ENCODE data around the gene TEX29.

TEX29 gene

DNA sequence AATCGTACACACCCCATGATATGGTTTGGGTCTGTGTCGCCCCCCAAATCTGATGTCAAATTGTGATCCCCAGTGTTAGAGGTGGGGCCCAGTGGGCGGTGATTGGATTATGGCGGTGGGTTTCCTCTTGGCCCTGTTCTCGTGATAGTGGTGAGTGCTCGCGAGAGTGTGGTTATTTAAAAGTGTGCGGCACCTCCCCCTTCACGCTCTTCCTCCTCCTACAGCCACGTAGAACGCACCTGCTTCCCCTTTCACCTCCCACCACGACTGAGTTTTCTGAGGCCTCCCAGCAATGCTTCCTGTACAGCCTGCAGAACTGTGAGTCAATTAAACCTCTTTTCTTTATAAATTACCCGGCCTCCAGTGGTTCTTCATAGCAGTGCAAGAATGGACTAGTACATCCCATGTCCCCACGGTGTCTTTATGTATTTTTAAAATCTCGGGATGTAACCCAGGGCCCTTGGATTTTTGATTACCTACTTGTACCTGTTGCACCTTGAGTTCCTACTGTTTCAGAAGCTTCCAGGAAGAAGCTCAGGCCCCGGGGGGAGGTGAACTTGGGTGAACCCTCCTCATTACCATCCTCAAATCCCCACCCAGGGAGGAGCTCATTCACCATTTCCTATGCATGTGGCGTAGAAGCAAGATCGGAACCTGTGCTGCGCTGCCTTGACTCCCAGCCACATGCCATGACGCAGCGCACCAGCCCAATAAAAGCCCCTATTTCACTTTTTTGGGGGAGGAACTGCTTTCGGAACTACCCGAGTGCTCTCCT, 52.4 kb downstream of the TEX29 start:
- DNase-seq, result no peak

DNA sequence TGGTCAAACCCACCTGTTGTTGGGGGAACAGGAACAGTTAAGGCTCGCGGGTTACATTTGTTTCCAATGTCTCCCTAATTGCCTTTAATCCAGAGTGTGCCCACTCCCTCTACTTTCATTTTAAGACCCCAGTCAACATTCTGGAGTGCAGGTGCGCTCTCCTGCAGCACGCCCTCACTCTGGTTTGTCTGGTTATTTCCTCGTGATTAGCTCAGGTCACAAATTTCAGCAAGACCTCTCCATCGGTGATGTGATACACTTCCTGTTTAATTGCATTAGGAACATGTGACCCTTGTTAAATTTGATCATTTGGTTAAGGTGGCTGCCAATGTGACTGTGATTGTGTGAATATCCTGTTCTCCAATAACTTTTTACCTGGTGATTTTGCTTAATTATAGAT, 53.0 kb downstream of the TEX29 start:
- no peak for DNase-seq

DNA sequence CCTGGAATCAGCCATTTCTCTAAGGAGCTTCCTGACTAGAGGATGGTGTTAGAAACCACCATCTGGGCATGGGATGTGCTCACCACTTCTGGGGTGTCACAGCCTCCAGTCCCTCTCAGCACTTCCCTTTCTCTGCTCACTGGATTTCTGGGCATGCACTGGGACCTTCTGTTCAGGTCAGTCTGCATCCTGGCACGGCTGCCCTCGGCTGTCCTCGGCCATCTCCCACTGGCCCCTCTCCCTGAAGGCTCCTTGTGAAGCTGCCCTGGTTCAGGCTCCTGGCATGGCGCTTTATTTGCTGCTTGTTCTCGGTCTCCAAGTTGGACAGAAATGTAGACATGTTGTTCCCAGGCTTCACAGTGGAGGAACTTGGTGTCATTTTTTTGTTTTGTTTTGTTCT, 60.0 kb downstream of the TEX29 start:
- DNase-seq, result no peak

DNA sequence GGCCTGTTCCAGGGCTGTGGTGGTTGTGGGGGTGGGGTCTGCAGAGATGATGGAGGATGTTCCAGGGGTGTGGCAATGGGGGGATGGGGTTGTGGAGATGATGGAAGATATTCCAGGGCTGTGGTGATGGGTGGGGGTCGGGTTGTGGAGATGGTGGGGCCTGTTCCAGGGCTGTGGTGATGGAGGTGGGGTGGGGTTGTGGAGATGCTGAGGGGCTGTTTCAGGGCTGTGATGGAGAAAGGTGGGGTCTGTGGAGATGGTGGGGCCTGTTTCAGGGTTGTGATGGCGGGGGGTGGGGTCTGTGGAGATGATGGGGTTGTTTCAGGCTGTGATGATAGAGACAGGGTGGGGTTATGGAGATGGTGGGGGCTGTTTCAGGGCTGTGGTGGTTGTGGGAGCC, 62.0 kb downstream of the TEX29 start:
- no peak for DNase-seq

DNA sequence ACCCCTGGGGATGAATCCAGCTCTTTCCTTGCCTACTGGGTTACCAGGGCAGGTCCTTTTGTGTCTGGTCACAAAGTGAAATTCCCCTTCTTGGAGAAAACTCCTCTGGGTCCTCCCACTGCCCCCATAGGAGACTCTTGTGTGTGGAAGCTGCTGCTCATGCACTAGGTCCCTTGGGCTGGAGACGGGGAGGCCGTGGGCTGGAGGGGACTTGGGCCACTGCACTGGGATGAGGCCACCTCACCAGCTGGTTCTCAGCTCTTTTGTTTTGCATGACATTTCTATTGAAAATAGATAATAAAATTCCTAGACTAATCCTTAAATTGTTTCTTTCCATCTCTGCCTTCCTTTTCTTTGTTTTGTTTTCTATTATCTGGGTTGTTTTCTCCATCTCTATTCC, 62.4 kb downstream of the TEX29 start:
- DNase-seq, result no peak

DNA sequence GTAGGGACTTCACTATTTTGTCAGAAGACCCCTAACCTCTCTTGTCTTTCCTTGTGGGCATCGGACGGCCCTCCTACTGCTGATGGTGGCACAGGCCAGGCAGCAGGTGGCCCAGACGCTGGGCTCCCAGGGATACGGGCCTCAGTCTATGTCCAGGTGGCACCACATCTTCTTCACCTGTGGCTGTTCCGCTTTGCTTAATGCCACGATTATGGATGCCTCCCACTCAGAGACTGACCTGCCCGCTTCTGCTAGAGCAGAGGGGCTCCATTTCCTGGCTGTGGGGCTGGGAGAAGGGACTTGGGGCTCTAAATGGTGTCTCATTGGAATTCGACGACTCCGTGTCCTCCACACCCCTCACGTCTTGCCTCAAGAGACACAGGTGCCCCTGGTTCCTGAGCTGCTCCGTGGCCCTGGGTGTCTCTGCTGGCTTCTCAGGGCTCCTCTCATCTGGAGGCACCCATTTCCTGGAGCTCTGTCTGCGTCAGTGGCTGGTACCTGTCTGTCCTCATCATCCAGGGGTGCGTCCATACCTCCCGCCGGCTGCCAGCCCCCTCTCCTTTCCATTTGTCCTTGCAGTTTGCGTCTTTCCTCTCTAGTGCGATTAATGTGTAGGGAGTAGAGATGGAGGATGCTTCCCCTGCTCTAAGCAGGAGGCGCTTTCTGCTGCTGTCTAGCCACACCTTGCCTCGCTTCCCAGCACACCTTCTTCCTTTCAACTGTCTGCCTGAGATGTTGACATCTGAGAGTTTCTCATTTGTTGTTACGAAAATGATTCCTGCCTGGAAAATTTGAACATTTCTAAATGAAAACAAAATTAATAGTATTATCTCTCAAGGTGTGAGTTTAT, 63.4 kb downstream of the TEX29 start:
- no peak for DNase-seq

DNA sequence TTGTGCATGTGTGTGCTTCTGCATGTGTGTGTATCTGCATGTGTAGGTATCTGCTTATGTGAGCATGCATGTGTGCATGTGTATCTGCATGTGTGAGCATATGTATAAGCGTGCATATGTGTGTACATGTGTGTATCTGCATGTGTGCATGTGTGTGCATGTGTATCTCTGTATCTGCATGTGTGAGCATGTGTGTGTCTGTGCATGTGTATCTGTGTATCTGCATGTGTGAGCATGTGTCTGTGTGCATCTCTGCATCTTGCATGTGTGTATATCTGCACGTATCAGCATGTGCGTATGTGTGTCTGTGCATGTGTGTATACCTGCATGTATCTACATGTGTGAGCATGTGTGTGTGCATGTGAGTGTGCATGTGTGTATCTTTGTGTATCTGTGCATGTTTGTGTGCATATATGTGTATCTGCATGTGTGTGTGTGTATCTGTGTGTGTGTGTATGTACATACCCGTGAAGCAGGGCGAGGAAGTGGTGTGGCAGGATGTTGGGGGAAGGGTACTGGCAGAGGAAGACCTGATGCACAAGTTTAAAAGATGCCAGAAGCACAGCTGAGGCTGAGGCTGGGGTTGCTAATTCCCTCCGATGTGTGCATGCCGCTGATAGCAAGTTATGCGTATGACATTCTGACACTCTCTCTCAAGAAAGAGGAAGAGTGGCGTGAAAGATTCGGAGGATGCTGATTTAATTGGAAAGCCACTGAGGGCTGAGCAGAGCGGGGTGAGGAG, 64.2 kb downstream of the TEX29 start:
- DNase-seq, result no peak

DNA sequence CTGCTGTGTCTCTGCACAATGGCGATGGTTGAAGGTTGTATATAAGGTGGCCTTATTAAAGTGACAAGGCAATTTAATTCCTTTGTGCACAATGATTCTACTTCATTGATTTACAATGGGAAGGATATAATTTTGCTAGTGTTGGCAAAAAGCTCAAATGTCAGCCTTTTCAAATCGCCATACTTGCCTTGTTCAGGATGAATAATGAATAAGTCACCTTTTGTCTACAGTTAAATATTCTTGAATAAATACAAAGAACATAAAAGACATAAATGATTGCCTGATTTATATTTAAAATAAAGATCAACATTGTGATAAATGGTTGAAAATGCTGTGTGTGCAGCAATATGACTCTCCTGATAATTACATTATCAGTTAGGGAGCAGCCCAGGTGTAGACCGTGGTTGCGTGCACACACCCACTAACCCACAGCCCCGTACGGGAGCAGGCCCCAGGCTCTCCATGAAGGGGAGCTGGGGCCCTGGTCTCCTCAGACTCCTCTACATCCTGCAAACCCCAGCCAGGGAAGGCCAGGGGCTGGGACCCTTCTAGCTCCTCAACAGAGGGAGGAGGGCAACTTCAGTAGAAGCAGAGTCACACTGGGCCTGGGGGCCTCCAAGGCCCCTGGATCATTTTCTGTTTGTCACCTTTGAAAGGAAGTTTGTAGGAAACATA, 64.9 kb downstream of the TEX29 start:
- DNase-seq, result no peak

DNA sequence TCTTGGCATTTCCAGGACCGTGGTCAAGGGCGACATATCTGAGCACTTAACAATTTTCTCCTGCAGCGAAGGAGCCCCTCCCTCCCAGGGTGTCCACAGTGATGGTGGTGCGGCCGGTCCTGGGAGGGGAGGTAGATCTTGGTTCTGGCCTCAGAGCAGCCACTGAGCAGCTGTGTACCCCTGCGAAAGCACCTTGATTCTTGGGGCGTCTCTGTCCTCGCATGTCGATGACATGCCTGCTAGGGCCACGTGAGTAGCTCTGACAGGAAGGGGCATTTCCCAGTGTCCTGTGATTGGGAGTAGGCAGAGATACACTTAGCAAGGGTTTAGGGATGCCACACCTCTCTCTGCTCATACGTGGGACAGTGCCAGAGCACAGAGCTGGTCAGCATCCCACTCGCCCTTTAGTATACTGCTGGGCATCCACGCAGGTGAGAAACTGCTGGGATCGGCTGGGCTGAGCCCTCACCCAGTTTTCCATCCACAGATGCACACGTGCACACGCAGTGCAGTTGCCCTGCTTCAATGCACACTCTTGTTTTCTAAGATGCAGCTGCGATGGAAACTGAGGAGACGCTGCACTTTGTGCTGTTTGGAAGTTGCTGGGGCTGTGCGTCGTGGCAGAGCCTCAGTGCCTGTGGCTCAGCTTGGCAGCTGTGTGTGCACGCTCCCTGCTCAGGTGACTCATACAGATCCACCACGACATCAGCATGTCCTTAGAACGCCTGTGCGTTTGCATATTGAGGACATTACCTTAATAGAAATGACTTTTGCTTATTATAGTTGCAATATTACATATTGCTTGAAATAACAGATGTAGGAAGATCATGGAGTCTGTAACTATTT, 66.8 kb downstream of the TEX29 start:
- DNase-seq, result peak in 1 of 2 experiments; percentile 17

DNA sequence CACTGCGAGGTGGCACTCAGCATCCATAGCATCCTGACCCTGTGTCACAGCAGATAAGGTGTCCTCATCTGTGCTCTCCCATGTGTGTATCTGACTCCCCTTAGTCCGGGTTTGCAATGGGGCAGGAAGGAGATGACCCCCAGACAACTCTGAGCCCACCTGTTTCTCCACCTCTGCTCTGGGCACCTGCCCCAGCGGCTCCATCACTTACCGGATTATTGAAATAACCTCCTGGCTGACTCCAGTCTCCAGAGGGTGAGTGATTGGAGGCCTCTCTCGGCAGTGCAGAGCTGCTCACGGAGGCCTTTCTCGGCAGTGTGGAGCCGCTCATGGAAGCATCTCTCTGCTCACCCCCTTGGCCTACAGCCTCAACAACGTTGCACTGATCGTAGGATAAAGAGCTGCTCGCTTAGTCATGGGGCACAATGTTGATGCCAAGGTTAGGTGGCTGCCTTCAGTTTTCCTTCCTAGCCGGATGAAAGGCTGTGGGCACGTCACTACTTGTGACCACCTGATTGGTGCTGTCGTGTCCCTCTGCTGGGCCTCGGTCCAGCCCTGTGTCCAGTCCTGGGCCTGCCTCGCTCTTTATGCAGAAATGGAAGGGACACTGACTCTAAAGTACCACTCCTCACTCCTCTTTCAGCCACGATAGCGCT, 67.6 kb downstream of the TEX29 start:
- no peak for DNase-seq

DNA sequence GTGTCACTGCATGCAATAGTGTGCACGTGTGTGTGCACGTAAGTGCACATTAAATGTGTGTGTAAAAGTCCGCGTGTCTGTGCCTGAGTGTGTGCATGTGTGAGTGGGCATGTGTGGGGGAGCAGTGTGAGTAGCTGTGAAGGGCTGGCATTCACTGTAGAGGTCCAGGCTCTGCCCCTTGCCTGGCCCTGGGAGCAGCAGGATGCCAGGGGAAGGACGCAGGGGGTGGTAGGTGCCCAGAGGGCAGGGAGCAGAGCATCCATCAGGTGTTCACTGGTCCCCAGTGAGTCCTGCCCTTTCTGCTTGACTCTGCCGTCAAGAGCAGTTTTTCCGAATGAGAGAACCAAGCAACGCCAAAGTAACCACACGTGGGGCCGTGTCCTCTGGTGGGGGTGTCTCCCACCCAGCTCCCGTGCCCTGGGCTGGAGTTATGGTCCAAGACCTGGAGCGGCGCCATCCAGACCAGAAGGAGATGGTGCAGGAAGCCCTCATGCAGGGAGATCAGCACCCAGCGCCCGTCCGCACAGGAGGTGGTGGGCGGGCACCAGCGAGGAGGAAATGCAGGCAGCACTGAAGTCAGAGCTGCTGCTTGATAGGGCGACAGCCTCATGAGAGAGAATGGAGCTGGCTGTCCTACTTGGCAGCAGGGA, 68.5 kb downstream of the TEX29 start:
- no peak for DNase-seq

DNA sequence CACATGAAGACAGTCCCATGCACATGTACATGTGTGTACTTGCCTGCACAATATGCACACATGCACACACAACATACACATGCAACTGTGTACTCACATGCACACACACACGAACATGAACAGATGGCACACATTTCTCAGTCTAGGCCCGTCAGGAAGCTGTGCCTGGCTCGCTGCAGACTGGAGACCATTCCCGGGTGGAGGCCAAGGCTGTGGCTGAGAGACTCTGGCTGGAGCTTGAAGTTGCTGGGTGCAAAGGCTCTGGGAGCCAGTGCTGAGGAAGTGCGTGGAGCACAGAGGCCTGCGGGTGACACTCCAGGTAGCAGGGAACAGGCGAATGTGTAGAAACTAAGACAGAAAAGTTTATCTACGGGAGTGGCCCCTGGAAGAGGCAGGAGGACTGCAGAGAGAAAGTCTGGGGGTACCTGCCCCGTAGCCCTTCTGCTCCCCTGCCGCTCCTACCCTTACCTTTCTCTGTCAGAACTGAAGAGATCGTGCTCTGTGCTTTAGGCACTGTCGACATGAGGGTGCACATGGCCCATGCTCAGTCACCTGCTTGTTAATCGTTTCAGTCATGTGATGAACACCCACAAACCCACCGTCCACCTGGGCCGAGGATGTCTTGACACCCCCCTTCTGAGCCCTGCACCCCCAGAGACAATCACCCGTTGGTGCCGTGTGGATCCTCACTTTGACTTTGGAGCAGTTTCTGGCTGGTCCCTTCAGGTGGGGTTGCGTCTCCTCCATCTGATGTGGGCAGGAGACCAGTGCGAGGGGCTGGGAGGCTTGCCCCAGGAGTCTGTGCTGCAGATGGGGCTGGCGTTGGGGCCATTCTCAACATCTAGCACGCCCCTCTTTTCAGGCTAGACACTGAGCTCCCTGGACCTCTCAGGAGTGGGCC, 69.4 kb downstream of the TEX29 start:
- no peak for DNase-seq

DNA sequence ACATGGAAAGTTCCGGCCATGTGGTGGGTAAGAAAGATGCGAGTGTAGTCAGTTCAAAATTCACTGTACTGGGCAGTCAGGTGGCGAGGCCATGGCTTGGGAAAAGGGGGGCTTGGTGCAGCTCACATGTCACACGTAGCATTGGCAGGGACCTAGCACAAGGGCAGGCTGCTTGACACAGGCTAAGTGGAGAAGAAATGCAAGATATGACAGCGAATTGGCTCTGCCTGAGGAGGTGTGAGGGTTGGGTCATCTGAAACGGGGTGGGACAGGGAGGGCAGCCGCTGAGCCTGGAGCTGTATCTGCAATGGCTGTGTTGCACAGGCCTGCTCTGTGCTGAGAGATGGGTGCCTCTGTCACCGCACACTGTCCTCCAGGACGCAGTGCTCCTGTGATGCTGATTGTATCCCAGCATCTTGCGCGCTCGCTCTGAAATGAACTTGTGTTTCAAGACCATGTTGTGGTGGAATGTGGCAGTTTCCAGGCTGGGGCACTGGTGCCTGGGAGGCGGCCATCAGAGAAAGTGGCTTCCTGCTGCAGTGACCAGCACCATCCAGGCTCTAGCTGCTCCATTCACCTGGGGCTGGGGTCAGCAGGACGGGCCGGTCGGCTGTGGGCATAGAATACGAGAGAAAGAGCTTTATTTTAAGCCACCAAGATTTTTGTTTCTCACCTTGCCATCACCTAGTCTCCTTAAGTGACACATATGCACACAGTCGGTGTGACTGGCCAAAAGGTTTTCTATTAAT, 70.3 kb downstream of the TEX29 start:
- DNase-seq, result no peak

DNA sequence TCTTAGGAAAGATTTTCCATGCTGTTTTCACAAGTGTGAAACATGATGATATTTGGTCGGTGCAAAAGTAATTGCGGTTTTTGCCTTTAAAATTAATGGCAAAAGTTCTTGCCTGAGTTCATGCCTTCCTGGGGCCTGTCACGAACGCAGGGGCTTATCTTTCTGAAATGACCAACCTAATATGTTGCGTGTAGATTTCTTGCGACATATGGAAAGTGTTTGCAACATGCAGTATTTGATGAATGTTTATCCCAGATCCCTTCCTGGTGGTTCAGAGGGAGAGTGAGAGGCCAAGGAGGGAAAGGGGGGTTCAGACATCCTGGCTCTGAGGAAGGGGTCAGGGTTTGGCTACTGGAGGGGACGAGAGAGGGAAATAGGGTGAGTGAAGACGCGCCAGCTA, 72.0 kb downstream of the TEX29 start:
- no peak for DNase-seq

DNA sequence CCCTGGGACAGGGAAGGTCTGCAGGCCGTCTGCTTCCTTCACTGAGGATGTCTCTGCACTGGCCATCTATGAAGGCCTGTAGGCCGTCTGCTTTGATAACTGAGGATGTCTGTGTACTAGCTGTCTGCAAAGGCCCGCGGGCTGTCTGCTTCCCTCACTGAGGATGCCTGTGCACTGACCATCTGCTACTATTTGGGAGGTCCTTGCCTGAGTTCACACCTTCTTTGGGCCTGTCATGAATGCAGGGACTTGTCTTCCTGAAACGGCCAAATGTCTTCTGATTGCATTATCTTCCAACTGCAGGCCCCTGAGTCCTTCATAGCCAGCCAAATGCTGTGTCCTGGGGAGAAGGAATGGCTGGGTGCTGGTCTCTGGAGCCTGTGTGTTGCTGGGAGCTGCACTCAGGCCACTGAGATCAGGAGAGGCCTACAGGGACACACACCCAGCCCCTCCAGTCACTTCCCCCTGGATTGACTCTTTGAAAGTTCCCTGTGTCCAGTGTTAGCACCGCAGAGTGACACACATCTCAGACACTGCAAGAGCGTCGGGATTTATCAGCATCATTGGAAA, 72.9 kb downstream of the TEX29 start:
- DNase-seq, result no peak

Data from NCI-H526 (cell line).